Activated T-cell treated with anti-CD3 and anti-CD28 coated beads for 24 hours (primary cell): Measurements from ENCODE around the gene PPFIA2.
A peak's percentile ranks its signal among the peaks of the same experiment; 100 is the strongest.
"Not testable (repeated sequence)": the region's sequence is repeated elsewhere in the genome, so short reads cannot be mapped to it uniquely, and the experiment has no call there.

Source experiments
- DNase-seq: peaks from one replicate; pipeline ENCODE4 v3.0.0-alpha.2; 2020; ENCODE audit warnings: low read depth

Gene PPFIA2

GRCh38 chr12:81668475-81668874 is 90.7 kb downstream of the PPFIA2 start:
- DNase-seq = peak; percentile 15

GRCh38 chr12:81659310-81659709 is 99.8 kb downstream of the PPFIA2 start:
- not testable (repeated sequence) for DNase-seq

- DNase-seq = no peak
Measured at GRCh38 chr12:81644503-81644902, 114.6 kb downstream of the PPFIA2 start.

GRCh38 chr12:81639196-81639595 is 120.0 kb downstream of the PPFIA2 start:
- no peak for DNase-seq

GRCh38 chr12:81633127-81633526 is 126.0 kb downstream of the PPFIA2 start:
- DNase-seq = no peak

- DNase-seq = no peak
Measured at GRCh38 chr12:81627336-81628189, 131.6 kb downstream of the PPFIA2 start.

GRCh38 chr12:81626406-81626805 is 132.7 kb downstream of the PPFIA2 start:
- DNase-seq = no peak

GRCh38 chr12:81617915-81618314 is 141.2 kb downstream of the PPFIA2 start:
- no peak for DNase-seq

- DNase-seq = no peak
Measured at GRCh38 chr12:81615026-81615588, 144.0 kb downstream of the PPFIA2 start.

GRCh38 chr12:81610955-81611889 is 147.9 kb downstream of the PPFIA2 start:
- no peak for DNase-seq

- DNase-seq = no peak
Measured at GRCh38 chr12:81597928-81598604, 161.1 kb downstream of the PPFIA2 start.

GRCh38 chr12:81596558-81596957 is 162.6 kb downstream of the PPFIA2 start:
- no peak for DNase-seq

GRCh38 chr12:81591256-81591655 is 167.9 kb downstream of the PPFIA2 start:
- DNase-seq = no peak

GRCh38 chr12:81590703-81591102 is 168.4 kb downstream of the PPFIA2 start:
- not testable (repeated sequence) for DNase-seq

GRCh38 chr12:81588235-81589008 is 170.7 kb downstream of the PPFIA2 start:
- DNase-seq = no peak

- no peak for DNase-seq
Measured at GRCh38 chr12:81585787-81586186, 173.4 kb downstream of the PPFIA2 start.

GRCh38 chr12:81573228-81573627 is 185.9 kb downstream of the PPFIA2 start:
- DNase-seq = no peak

- DNase-seq = no peak
Measured at GRCh38 chr12:81572411-81572810, 186.7 kb downstream of the PPFIA2 start.

- no peak for DNase-seq
Measured at GRCh38 chr12:81570234-81570633, 188.9 kb downstream of the PPFIA2 start.

- DNase-seq = no peak
Measured at GRCh38 chr12:81564237-81564636, 194.9 kb downstream of the PPFIA2 start.

- no peak for DNase-seq
Measured at GRCh38 chr12:81558031-81558430, 201.1 kb downstream of the PPFIA2 start.
